Measurements from ENCODE around the gene SNAI3. TPM values are rescaled to one million over a fixed set of nuclear protein-coding genes. Genes with fewer than 3 reads are reported as not detected.

Gene SNAI3
- total and polyA plus RNA-seq, 9 of the 15 experiments (the other 6 are each of a cell fraction or from before 2014, with no cell fraction given), result 0.04 to 4.1 (median 0.80) TPM; not detected in 1

DNA sequence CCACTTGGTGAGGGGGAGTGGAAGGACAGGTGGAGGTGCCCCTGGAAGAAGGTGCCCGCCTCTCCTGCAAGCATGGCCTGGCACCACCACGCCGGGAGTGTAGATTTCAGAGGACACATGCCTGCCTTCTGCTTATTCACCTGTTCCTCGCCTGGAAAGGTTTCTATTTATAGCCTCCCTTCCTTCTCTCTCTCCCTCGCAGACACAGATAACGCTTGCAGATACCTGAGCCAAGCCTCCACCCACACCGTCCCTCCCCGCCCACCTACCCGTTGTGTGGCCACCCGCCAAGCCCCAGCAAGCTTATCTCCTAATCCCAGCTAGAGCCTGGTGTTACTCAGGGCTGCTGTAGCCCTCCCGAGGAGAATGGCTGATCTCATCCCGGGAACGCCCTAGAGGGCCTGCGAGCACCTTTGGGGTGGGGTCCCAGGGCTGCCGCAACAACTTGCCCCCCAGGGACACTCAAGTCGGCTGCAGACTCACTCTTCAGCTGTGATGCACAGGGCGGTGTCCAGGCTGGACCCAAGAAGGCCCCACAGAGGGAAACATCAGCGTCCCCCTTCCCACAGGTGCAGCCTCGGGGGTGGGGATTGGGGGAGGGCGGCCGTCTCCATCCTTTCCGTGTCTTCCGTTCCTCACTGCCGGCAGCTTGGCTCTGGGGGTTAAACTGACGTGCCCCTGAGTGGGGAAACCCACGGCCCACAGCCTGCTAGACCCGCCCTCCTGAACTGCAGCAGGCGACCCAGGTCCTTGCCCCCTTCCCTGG lies 1.9 kb upstream of the SNAI3 start (continued):
- TF ChIP-seq, protein P1, sequence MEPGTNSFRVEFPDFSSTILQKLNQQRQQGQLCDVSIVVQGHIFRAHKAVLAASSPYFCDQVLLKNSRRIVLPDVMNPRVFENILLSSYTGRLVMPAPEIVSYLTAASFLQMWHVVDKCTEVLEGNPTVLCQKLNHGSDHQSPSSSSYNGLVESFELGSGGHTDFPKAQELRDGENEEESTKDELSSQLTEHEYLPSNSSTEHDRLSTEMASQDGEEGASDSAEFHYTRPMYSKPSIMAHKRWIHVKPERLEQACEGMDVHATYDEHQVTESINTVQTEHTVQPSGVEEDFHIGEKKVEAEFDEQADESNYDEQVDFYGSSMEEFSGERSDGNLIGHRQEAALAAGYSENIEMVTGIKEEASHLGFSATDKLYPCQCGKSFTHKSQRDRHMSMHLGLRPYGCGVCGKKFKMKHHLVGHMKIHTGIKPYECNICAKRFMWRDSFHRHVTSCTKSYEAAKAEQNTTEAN (CRISPR knock-in tag; IDR thresholded peaks at IDR 0.05), result no peak
- TF ChIP-seq, protein P2, sequence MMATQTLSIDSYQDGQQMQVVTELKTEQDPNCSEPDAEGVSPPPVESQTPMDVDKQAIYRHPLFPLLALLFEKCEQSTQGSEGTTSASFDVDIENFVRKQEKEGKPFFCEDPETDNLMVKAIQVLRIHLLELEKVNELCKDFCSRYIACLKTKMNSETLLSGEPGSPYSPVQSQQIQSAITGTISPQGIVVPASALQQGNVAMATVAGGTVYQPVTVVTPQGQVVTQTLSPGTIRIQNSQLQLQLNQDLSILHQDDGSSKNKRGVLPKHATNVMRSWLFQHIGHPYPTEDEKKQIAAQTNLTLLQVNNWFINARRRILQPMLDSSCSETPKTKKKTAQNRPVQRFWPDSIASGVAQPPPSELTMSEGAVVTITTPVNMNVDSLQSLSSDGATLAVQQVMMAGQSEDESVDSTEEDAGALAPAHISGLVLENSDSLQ (IDR thresholded peaks at IDR 0.05), result peak; percentile 49
- TF ChIP-seq ZC3H4 (CRISPR knock-in tag; IDR thresholded peaks at IDR 0.05; ENCODE audit: borderline replicate concordance) (no peak), SMARCA5 (IDR thresholded peaks at IDR 0.05) (no peak), ZNF354B (CRISPR knock-in tag; IDR thresholded peaks at IDR 0.05) (no peak), HNRNPL (IDR thresholded peaks at IDR 0.05; ENCODE audit: low read depth, low read length) (peak; percentile 78; the same call in 1 of the 2 replicates), THRAP3 (IDR thresholded peaks at IDR 0.05; ENCODE audit: borderline replicate concordance) (no peak; the same call in 1 of the 2 replicates)
- TF ChIP-seq, protein P3, sequence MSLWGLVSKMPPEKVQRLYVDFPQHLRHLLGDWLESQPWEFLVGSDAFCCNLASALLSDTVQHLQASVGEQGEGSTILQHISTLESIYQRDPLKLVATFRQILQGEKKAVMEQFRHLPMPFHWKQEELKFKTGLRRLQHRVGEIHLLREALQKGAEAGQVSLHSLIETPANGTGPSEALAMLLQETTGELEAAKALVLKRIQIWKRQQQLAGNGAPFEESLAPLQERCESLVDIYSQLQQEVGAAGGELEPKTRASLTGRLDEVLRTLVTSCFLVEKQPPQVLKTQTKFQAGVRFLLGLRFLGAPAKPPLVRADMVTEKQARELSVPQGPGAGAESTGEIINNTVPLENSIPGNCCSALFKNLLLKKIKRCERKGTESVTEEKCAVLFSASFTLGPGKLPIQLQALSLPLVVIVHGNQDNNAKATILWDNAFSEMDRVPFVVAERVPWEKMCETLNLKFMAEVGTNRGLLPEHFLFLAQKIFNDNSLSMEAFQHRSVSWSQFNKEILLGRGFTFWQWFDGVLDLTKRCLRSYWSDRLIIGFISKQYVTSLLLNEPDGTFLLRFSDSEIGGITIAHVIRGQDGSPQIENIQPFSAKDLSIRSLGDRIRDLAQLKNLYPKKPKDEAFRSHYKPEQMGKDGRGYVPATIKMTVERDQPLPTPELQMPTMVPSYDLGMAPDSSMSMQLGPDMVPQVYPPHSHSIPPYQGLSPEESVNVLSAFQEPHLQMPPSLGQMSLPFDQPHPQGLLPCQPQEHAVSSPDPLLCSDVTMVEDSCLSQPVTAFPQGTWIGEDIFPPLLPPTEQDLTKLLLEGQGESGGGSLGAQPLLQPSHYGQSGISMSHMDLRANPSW (CRISPR knock-in tag; IDR thresholded peaks at IDR 0.05), result no peak
- TF ChIP-seq, protein P4, sequence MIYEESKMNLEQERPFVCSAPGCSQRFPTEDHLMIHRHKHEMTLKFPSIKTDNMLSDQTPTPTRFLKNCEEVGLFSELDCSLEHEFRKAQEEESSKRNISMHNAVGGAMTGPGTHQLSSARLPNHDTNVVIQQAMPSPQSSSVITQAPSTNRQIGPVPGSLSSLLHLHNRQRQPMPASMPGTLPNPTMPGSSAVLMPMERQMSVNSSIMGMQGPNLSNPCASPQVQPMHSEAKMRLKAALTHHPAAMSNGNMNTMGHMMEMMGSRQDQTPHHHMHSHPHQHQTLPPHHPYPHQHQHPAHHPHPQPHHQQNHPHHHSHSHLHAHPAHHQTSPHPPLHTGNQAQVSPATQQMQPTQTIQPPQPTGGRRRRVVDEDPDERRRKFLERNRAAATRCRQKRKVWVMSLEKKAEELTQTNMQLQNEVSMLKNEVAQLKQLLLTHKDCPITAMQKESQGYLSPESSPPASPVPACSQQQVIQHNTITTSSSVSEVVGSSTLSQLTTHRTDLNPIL (CRISPR knock-in tag; IDR thresholded peaks at IDR 0.05), result no peak
- TF ChIP-seq, protein P5, sequence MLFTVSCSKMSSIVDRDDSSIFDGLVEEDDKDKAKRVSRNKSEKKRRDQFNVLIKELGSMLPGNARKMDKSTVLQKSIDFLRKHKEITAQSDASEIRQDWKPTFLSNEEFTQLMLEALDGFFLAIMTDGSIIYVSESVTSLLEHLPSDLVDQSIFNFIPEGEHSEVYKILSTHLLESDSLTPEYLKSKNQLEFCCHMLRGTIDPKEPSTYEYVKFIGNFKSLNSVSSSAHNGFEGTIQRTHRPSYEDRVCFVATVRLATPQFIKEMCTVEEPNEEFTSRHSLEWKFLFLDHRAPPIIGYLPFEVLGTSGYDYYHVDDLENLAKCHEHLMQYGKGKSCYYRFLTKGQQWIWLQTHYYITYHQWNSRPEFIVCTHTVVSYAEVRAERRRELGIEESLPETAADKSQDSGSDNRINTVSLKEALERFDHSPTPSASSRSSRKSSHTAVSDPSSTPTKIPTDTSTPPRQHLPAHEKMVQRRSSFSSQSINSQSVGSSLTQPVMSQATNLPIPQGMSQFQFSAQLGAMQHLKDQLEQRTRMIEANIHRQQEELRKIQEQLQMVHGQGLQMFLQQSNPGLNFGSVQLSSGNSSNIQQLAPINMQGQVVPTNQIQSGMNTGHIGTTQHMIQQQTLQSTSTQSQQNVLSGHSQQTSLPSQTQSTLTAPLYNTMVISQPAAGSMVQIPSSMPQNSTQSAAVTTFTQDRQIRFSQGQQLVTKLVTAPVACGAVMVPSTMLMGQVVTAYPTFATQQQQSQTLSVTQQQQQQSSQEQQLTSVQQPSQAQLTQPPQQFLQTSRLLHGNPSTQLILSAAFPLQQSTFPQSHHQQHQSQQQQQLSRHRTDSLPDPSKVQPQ (CRISPR knock-in tag; IDR thresholded peaks at IDR 0.05; ENCODE audit: borderline replicate concordance), result no peak

Data from K562 (cell line).